Activated CD4-positive, CD25-positive, alpha-beta regulatory T cell treated with anti-CD3 and anti-CD28 coated beads, Interleukin-2, amount 50 U/mL, for 16 hours (primary cell): ENCODE results near the gene NOL4L.

Experiments used
- DNase-seq: peaks from one replicate; pipeline ENCODE4 v3.0.0-alpha.2; 2020; ENCODE audit warnings: low read depth, low spot score

NOL4L gene

GRCh38 chr20:32560989-32561830, 23.9 kb downstream of the NOL4L start:
- DNase-seq: no peak

- no peak for DNase-seq
Observed at GRCh38 chr20:32560482-32560988, 24.6 kb downstream of the NOL4L start.

GRCh38 chr20:32559753-32560380, 25.3 kb downstream of the NOL4L start:
- DNase-seq: no peak

- DNase-seq: no peak
Observed at GRCh38 chr20:32559205-32559752, 25.9 kb downstream of the NOL4L start.

- no peak for DNase-seq
Observed at GRCh38 chr20:32558526-32558925, 26.6 kb downstream of the NOL4L start.

GRCh38 chr20:32557319-32557718, 27.8 kb downstream of the NOL4L start:
- DNase-seq: no peak

GRCh38 chr20:32556312-32557184, 28.6 kb downstream of the NOL4L start:
- DNase-seq: no peak

GRCh38 chr20:32555584-32555983, 29.5 kb downstream of the NOL4L start:
- no peak for DNase-seq

GRCh38 chr20:32554965-32555289, 30.2 kb downstream of the NOL4L start:
- no peak for DNase-seq

- DNase-seq: no peak
Observed at GRCh38 chr20:32553618-32554017, 31.5 kb downstream of the NOL4L start.

GRCh38 chr20:32551693-32552092, 33.4 kb downstream of the NOL4L start:
- no peak for DNase-seq

GRCh38 chr20:32549842-32550241, 35.3 kb downstream of the NOL4L start:
- DNase-seq: no peak

GRCh38 chr20:32547753-32548034, 37.4 kb downstream of the NOL4L start:
- DNase-seq: no peak

- DNase-seq: no peak
Observed at GRCh38 chr20:32546918-32547752, 38.0 kb downstream of the NOL4L start.

- DNase-seq: no peak
Observed at GRCh38 chr20:32544893-32545840, 40.0 kb downstream of the NOL4L start.

- DNase-seq: no peak
Observed at GRCh38 chr20:32544260-32544722, 40.8 kb downstream of the NOL4L start.

GRCh38 chr20:32543570-32544259, 41.4 kb downstream of the NOL4L start:
- DNase-seq: no peak

- no peak for DNase-seq
Observed at GRCh38 chr20:32542259-32542615, 42.9 kb downstream of the NOL4L start.
